Measurements from ENCODE around the gene PDLIM1.

- TF ChIP-seq POLR2AphosphoS5 (IDR thresholded peaks at IDR 0.05; ENCODE audit: borderline replicate concordance, low read depth, low read length) (no peak), EZH2 (IDR thresholded peaks at IDR 0.05) (no peak)
Measured at GRCh38 chr10:95277201-95277570, 13.6 kb downstream of the PDLIM1 start.
